Measurements from ENCODE around the gene HLA-DRB5. TPM values are rescaled to one million over a fixed set of nuclear protein-coding genes. Genes with fewer than 3 reads are reported as not detected.

The HLA-DRB5 gene
- total and polyA plus RNA-seq, 2 of the 4 experiments (the other 2 are of a cell fraction) = not detected

- Histone ChIP-seq H4K20me1 (ENCODE audit: insufficient read depth, low read length) (no peaks in the 10 kb centered on the region), H3K9ac (ENCODE audit: low read depth, low read length) (no peak overlapping the region), H3K36me3 (ENCODE audit: control insufficient read depth, insufficient read depth, low read length) (no peaks in the 10 kb centered on the region), H3K27me3 (ENCODE audit: control insufficient read depth, insufficient read depth, low read length) (no peaks in the 10 kb centered on the region), H4K91ac (ENCODE audit: insufficient read depth, low read depth, low read length) (no peak overlapping the region), H2AFZ (replicated peaks; ENCODE audit: low read length, poor library complexity) (no peak overlapping the region), H3K18ac (ENCODE audit: low read depth, low read length) (no peak overlapping the region), H3K9me1 (ENCODE audit: insufficient read depth, low read length) (no peaks in the 10 kb centered on the region), H3K14ac (replicated peaks; ENCODE audit: low read depth, low read length) (no peak overlapping the region), H4K5ac (ENCODE audit: low read depth, low read length) (no peak overlapping the region), H2BK15ac (ENCODE audit: low read depth, low read length) (no peak overlapping the region), H3K23ac (ENCODE audit: low read depth, low read length) (no peak overlapping the region), H2BK20ac (ENCODE audit: low read depth, low read length) (no peak overlapping the region), H3K9me3 (ENCODE audit: control insufficient read depth, insufficient read depth, low read length) (no peaks in the 10 kb centered on the region), H3K79me1 (ENCODE audit: low read depth in 1 of 2, low read length in 2 of 2) (no peaks in the 10 kb centered on the region), H3K4me2 (ENCODE audit: low read depth, low read length) (no peak overlapping the region), H2BK5ac (ENCODE audit: low read depth, low read length, poor library complexity, severe bottlenecking) (no peak overlapping the region), H3K56ac (ENCODE audit: extremely low read depth, insufficient read depth, low read length) (no peak overlapping the region), H3K27ac (ENCODE audit: insufficient read depth, low read length) (no peak overlapping the region), H2AK5ac (ENCODE audit: low read depth, low read length) (no peak overlapping the region), H3K4ac (ENCODE audit: low read depth, low read length) (no peak overlapping the region), H2AK9ac (replicated peaks; ENCODE audit: low read depth, low read length, poor library complexity) (no peak overlapping the region), H3K4me3 (ENCODE audit: insufficient read depth, low read depth, low read length) (no peak overlapping the region), H2BK120ac (ENCODE audit: low read depth, low read length) (no peak overlapping the region), H4K8ac (ENCODE audit: low read depth in 2 of 2, low read length in 2 of 2) (no peak overlapping the region), H3K4me1 (ENCODE audit: control insufficient read depth, insufficient read depth, low read length) (no peaks in the 10 kb centered on the region)
- in situ Hi-C loops (cut with MboI; ENCODE audit: low sequenced_read_pairs) = no loop called here
- dilution Hi-C loops (cut with HindIII; ENCODE audit: low sequenced_read_pairs, unreplicated experiment) = no loop called here
- BruUV-seq (replicated peaks) = no TSS peak
- no peak for DNase-seq
- TF ChIP-seq MAFK (IDR thresholded peaks at IDR 0.05; ENCODE audit: low read depth, low read length) (no peak), BHLHE40 (IDR thresholded peaks at IDR 0.05; ENCODE audit: low read depth, low read length) (no peak), CTCF (conservative IDR thresholded peaks at IDR 0.05; ENCODE audit: low read depth, low read length) (no peak), RCOR1 (IDR thresholded peaks at IDR 0.05; ENCODE audit: insufficient replicate concordance, low read length) (no peak), CHD1 (IDR thresholded peaks at IDR 0.05; ENCODE audit: low read depth, low read length) (no peak), RAD21 (IDR thresholded peaks at IDR 0.05; ENCODE audit: low read length) (no peak), FOS (IDR thresholded peaks at IDR 0.05; ENCODE audit: low read depth, low read length) (no peak), USF2 (IDR thresholded peaks at IDR 0.05; ENCODE audit: low read depth, low read length) (no peak), CEBPB (IDR thresholded peaks at IDR 0.05; ENCODE audit: low read depth, low read length) (no peak), NFE2L2 (IDR thresholded peaks at IDR 0.05; ENCODE audit: low read depth, low read length) (no peak), SMC3 (IDR thresholded peaks at IDR 0.05; ENCODE audit: low read depth, low read length) (no peak), ELK1 (IDR thresholded peaks at IDR 0.05; ENCODE audit: borderline replicate concordance, low read depth, low read length) (no peak), RFX5 (IDR thresholded peaks at IDR 0.05; ENCODE audit: low read depth, low read length) (no peak), POLR2A (IDR thresholded peaks at IDR 0.05; ENCODE audit: low read depth, low read length) (no peak), MXI1 (IDR thresholded peaks at IDR 0.05; ENCODE audit: borderline replicate concordance, low read depth, low read length) (no peak)
- WGBS, 2 experiments (ENCODE audit: extremely low coverage in 2 of 2, insufficient read length in 1 of 2) = 50% methylated on average over 4 of the region's 13 CpGs; no CpG with 5 or more reads in 1 of the 2 experiments
- ChIA-PET CTCF (no interaction called here), POLR2A (ENCODE audit: unreplicated experiment) (no interaction called here)
- no peak for ATAC-seq (ENCODE audit: low read depth)
- intact Hi-C loops (cut with micrococcal nuclease) = no loop called here
Measured at GRCh38 chr6:32475392-32476206, 54.5 kb downstream of the HLA-DRB5 start.

All from IMR-90 (cell line).